AG04449 (cell line): ENCODE results near the gene ZNF93.
"Not testable (repeated sequence)": the region's sequence is repeated elsewhere in the genome, so short reads cannot be mapped to it uniquely, and the experiment has no call there.

Source experiments
- CTCF ChIA-PET: fragments of 350-600 bp; formaldehyde crosslinking; extraction: SDS; loops from one replicate; lab custom pipeline; 2021; ENCODE audit warnings: antibody characterized with exemption; lab: Yijun Ruan, JAX
- POLR2A ChIA-PET: fragments of 400-600, 350-600 bp; formaldehyde crosslinking; extraction: SDS; loops from one replicate; lab custom pipeline; 2020; ENCODE audit warnings: antibody characterized with exemption, inconsistent platforms; lab: Yijun Ruan, JAX
- DNase-seq: peaks from one replicate; pipeline ENCODE4 v3.0.0-alpha.2; 2010; ENCODE audit warnings: low read depth, low spot score
- H3K4me3 ChIP-seq: 2 replicates; pipeline ENCODE4 v1.5.1; 2011; ENCODE audit warnings: low read depth, mild to moderate bottlenecking, control low read depth, low read length
- TF ChIP-seq, protein P1 (sequence below): IDR thresholded peaks from one replicate; pipeline ENCODE4 v1.5.1; 2011; ENCODE audit warnings: mild to moderate bottlenecking, moderate library complexity, low read length, control low read depth, inconsistent platforms; ENCODE audit not compliant: insufficient read depth; ENCODE audit errors: missing control alignments

ZNF93 gene

DNA sequence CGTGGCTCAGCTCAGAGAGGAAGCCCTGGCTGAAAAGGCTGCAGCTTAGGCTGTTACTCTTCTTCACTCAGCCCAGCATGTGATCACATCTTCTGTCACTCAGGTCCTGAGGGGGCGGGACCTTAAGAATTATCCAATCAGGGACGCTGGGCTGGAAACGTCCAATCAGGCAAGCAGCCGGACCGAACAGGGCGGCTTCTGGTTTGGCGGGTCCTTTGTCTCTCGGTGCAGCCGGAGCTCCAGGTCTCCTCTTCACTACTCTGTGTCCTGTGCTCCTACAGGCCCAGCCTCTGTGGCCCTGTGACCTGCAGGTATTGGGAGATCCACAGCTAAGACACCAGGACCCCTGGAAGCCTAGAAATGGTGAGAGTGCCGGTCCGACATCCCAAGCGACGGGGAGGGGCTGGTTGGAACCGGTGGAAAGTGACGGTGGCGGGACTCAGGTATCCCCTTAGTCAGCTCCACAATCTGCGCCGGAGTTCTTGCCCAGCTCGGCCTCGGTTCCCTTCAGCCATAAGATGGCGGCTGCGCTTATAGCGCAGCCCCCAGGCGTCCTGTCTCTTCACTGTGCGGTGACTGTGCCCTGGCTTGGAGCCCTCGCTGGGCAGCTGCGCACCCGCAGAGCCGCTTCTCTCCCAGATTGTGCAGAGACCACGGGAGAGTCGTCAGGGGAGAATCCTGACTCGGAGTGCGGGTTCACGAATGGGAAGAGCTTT, at the start of gene ZNF93:
Gene ZNF93, plus strand, starts transcription at position 218 of the 716 bp plus-strand sequence. Its CDS starts 143 bp downstream, at position 361.
- H3K4me3 ChIP-seq = peak within 1 kb of the TSS; percentile 79
- POLR2A ChIA-PET = interaction anchor here (0.7 to 2.4 kb wide), 8 partner anchors 14 to 168 kb away, joined by 3 to 22 read pairs (median 4); partner anchors contain the start of genes ZNF14, ZNF253, ZNF506 and ZNF682
- CTCF ChIA-PET = no interaction called here
- TF ChIP-seq, protein P1, sequence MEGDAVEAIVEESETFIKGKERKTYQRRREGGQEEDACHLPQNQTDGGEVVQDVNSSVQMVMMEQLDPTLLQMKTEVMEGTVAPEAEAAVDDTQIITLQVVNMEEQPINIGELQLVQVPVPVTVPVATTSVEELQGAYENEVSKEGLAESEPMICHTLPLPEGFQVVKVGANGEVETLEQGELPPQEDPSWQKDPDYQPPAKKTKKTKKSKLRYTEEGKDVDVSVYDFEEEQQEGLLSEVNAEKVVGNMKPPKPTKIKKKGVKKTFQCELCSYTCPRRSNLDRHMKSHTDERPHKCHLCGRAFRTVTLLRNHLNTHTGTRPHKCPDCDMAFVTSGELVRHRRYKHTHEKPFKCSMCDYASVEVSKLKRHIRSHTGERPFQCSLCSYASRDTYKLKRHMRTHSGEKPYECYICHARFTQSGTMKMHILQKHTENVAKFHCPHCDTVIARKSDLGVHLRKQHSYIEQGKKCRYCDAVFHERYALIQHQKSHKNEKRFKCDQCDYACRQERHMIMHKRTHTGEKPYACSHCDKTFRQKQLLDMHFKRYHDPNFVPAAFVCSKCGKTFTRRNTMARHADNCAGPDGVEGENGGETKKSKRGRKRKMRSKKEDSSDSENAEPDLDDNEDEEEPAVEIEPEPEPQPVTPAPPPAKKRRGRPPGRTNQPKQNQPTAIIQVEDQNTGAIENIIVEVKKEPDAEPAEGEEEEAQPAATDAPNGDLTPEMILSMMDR = no peak
- peak; percentile 83 for DNase-seq

DNA sequence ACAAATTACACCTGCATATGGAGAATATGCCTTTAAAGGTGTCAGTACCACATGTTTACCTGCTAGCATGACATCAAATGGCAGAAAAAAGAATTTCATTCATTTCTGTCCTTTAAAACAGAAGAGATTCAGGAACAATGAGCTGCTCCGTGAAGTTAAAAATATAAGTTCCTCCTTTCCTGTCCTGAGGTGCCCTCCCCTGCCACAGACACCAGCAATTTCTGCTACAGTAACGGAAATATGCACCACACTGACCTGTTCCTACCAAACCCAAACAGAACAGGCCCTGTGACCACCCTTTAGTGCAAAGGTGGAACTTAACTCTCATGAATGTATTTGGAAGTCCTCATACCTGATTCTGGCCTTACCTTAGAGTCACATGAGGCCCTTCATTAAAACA, 49.0 kb upstream of the ZNF93 start:
- DNase-seq, POLR2A ChIA-PET, H3K4me3 ChIP-seq, CTCF ChIA-PET: not testable (repeated sequence)

- H3K4me3 ChIP-seq = no peak overlapping the region
- ChIA-PET POLR2A (no interaction called here), CTCF (no interaction called here)
- TF ChIP-seq, protein P1 = no peak
- DNase-seq = no peak
Measured at GRCh38 chr19:19858751-19859150, 42.0 kb upstream of the ZNF93 start.

DNA sequence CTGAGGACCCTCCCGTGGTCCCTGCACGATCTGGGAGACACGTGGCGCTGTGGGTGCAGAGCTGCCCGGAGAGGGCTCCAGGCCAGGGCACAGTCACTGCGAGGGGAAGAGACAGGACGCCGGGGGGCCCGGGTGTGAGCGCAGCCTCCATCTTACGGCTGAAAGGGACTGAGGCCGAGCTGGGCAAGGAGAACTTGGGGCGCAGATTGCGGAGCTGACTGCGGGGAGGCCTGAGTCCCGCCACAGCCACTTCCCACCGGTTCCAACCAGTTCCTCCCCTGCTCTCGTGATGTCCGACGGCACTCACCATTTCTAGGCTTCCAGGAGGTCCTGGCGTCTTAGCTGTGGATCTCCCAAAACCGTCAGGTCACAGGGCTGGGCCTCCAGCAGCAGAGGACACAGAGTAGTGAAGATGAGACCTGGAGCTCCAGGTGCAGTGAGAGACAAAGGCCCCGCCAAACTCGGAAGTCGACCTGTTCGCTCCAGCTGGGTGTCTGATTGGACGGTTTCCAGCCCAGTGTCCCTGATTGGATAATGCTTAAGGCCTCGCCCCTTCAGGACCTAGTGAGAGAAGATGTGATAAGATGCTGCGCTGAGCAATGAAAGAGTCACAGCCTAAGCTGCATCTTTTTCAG, 39.9 kb upstream of the ZNF93 start:
- POLR2A ChIA-PET = no interaction called here
- DNase-seq = no peak

GRCh38 chr19:19865750-19866610, 34.8 kb upstream of the ZNF93 start, which contains the start of gene ZNF253:
ZNF253 (plus strand) TSS chr19:19865882; CDS start chr19:19865997, 115 bp downstream.
- TF ChIP-seq, protein P1 = no peak
- H3K4me3 ChIP-seq = peak within 1 kb of the TSS; percentile 66
- DNase-seq = peak; percentile 42
- ChIA-PET CTCF (interaction anchor here (0.7 kb wide), 1 partner anchor 9 kb away, joined by 3 read pairs; no protein-coding TSS in a partner anchor), POLR2A (interaction anchor here (0.7 to 1.3 kb wide), 7 partner anchors 35 to 301 kb away, joined by 3 to 22 read pairs (median 4); partner anchors contain the start of genes ZNF101, ZNF14, ZNF486 and ZNF506)

More for the DNA sequence above, 39.9 kb upstream of the ZNF93 start:
- TF ChIP-seq, protein P1 = no peak
- H3K4me3 ChIP-seq = no peak overlapping the region
- CTCF ChIA-PET = no interaction called here

GRCh38 chr19:19866611-19867248, 34.0 kb upstream of the ZNF93 start:
- ChIA-PET CTCF (interaction anchor here (0.7 kb wide), 1 partner anchor 8 kb away, joined by 3 read pairs; no protein-coding TSS in a partner anchor), POLR2A (interaction anchor here (1.3 kb wide), 1 partner anchor 34 kb away, joined by 22 read pairs; the partner anchor contains the start of gene ZNF93)
- DNase-seq = no peak
- peak overlapping the region; percentile 66 for H3K4me3 ChIP-seq
- TF ChIP-seq, protein P1 = no peak

DNA sequence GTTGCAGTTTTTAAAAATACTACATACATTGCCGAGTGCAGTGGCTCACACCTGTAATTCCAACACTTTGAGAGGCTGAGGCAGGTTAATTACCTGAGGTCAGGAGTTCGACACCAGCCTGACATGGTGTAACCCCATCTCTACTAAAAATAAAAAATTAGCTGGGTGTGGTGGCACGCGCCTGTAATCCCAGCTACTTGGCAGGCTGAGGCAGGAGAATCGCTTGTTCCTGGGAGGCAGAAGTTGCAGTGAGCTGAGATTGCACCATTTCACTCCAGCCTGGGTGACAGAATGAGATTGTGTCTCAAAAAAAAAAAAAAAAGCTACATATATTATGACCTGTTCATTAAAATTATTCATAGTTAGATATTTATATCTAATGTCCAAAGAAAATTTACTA, 30.7 kb upstream of the ZNF93 start:
- POLR2A ChIA-PET, DNase-seq, H3K4me3 ChIP-seq, CTCF ChIA-PET: not testable (repeated sequence)
